HG03575 (cell line): ENCODE measurements around the gene CZIB.
"Not testable (repeated sequence)": the region's sequence is repeated elsewhere in the genome, so short reads cannot be mapped to it uniquely, and the experiment has no call there.

ENCODE experiments used
- ATAC-seq: cut with Tn5 transposase; IDR thresholded peaks from one replicate; pipeline ENCODE4 v1.9.1; 2021; ENCODE audit not compliant: unreplicated experiment, insufficient number of reproducible peaks, low FRiP score; ENCODE audit errors: extremely low read depth

Gene CZIB

DNA sequence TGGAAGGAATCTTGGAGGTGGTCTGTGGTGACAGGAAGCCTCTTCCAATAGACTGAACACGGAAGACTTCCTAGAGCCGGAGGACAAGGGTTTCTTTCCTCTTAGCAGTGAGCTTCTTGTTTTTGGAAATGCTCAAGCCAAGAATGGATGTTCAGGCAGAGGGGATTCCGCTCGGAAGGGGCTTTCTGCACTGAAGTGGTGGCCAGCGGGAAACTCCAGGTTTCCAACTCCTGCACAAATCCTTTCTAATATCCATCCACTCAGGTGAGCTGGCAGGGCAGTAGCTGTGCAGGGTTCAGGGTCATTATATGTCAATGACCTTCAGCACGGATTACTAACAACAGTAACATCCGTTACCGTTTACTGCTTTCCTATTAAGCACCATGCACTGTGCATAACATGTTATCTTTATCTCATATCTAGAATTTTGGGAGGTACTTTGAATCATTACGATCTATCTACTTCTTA, 24.4 kb downstream of the CZIB start:
- ATAC-seq, result no peak

DNA sequence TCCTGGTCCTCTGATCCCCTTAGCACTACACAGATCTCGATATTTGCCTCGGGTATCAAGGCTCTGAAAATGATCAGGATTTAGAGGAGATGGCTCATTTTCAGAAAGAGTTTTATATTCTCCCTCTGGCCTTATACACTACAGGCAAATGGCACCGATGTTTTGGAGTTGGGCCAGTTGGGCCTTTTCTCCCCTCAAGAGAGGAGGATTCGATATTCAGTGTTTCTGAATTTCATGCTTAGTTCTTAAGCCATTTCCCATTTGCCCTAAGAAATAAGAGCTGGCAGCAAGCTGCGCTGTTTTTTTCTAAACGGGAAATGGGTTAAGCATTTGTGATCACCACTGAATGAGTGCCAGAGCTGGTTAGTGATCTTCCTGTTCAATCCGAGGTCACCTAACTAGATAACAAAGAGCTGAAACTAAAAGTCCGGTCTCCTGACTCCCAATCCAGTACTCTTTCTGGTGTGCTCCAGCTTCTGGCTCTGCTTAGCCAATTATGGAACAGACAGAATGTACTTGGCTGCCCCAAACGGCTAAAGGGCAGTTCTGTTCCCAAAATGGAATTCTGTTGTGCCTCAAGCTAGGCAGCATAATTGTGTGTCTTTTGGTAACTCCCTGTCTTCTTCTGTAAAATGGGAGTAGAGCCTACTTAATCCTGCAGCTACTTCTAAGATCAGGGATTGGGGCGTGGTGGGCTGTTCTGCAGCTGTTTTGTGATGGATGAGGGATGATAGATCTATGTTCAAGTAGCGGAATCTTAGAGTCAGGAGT, 25.0 kb downstream of the CZIB start:
- no peak for ATAC-seq

DNA sequence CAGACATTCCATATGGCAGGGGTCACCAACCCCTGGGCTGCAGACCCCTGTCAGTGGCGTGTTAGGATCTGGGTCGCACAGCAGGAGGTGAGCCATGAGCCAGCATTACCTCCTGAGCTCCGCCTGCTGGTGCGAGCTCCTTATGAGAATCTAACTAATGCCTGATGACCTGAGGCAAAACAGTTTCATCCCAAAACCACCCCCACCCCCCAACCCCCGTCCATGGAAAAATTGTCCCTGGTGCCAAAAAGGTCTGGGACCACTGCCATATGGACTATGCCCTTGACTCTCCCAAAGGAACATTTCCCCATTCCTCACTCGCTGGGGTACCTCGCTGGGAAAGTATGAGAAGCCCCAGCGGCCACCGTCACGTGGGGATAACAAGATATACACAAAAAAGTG, 30.2 kb downstream of the CZIB start:
- no peak for ATAC-seq

DNA sequence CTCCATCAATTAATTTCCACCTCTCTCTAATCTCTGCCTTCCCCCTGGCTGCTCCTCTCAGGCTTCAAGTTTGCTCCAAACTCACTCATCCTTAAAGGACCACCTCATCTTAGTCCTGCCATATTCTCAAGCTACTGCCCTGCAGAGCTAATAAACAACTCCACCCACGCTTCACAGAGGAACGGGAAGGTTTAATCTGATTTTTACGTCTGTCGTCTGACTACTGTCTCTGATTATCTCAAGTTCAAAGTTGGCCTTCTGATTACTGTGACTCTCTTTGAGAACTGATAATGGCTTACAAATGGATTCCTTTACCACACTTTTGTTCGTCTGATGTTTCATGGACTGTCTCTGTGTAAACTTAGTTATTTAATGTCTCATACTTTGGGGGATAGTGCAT, 31.4 kb downstream of the CZIB start:
- no peak for ATAC-seq

DNA sequence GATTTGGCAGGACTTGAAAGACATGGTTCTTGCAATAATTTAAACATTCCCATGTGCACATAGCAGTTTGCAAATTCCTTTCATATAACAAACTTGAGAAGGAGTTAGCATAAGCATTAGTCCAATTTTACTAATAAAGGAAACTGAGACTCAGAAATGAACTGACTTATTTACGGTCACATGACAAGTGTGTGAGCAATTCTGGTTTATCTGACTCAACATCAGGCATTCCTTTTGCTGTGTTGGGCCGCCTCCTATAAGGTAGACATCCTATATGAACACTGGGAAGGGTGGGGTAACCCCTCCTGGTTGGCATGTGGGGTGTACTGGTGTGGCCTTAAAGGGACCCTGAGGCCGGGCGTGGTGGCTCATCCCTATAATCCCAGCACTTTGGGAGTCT, 32.3 kb downstream of the CZIB start:
- no peak for ATAC-seq

DNA sequence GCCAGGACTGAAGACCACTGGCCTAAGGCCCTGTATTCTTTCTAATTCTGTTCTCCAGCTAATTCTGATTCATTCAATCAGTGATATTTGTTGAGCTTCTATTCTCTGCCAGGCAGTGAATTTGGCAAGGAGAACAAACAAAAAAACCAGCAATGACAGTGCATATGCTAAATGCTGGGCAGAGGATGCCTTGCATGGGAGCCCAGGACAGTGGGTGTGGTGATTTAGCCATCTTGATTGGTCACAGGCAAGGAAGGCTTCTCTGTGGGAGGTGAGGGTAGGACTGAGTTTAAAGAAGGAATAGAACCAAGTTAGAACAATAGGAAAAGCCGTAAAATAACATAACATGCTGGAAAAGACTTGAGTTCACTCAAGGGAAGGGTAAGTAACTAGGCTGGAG, 33.0 kb downstream of the CZIB start:
- ATAC-seq, result no peak

DNA sequence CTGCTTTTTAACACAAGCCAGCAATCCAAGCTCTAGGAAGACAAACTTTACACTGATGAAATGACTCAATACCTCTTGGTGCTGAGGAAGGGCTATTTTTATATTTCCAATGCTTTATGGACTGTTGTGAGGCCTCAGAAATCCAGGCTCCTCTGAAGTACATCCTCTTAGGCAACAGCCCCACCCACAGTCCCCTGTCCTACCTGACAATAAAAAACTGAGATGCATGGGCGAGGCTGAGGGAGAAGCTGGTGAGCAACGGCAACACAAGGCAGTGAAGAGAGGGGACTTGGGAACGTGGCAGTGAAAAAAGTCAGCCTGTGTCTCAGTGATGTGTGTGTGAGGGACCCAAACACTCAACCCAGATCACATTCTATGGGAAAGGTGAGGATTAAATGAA, 33.9 kb downstream of the CZIB start:
- no peak for ATAC-seq

DNA sequence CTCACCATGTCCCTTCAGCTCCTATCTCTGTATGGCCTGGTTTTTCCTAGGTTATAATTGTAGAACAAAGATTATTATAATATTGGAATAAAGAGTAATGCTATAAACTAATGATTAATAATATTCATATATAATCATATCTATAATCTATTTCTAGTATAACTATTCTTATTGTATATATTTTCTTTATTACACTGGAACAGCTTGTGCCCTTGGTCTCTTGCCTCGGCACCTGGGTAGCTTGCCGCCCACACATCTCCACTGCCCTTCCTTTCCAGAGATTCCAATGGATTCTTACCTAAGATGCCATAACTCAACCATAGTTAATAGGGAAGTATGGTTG, 34.5 kb downstream of the CZIB start:
- ATAC-seq, result not testable (repeated sequence)

DNA sequence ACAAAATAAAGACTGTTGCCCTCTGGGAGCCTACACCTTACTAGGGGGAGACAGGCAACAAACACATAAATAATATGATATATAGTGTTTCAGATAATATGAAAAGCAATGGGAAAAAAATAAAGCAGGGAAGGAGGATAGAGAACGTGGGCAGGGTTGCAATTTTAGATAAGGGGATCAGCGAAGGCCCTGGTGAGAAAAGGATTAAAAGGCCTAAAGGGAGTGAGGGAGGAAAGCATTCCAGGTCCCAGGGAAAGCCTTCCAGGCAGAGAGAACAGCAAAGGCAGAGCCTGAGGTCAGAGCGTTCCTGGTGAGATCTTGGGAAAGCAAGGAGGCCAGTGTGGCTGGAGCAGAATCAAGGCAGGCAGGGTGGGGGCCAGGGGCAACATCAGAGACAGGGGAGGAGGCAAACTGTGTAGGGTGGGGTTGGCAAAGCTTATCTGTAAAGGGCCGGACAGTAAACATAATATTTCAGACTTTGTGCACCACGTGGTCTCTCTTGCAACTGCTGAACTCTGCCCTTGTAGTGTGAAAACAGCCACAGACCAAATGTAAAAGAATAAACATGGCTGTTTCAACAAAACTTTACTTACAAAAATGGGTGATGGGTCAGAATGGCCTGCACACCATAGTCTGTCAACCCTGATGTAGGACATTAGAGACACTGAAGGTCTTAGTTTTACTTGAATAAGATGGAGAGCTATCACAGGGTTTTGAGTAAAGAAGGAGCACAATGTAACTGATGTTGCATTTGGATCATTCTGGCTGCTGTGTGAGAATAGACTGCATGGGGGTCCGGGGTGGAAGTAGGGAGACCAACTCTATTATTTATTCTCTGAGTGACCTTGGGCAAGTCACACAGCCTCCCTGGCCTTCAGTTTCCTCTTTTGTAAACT, 37.1 kb downstream of the CZIB start:
- no peak for ATAC-seq

DNA sequence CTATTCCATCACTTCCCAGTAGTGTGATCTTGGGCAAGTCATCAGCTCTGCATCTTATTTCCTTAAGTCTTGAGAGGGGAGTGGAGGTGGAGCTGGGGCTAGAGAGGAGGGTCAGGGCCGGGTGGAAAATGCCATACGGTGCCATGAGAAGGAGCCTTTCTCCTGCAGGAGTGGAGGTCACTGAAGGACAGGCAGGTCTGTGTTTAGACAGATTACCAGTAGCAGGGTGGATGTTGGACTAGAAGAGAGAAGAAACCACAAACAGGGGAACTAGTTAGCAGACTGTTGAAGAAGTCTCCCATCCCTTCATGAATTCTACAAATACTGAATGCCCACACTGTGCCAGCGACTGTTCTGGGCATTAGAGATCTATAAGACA, 37.7 kb downstream of the CZIB start:
- no peak for ATAC-seq

DNA sequence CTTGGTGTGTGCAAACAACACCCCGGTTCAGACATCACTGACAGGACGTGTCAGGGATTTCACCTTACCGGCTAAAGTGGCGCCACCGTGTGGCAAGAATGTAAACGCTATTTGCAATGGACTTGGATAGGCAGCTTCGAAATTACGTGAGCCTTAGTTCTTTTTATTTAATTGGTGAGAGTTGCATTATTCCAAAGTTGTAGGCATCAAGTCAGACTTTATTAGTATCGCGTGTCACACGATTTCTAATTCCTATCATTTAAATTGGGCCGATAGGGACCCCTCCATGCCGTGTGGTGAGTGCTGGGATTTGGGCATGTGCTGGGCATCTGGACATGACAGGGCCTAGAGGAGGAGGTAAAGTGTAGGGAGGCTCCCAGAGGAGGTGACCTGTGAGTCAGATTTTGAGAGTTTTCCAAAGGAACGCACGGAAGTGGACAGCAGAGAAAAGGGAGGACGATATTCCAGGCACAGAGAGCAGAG, 38.3 kb downstream of the CZIB start:
- ATAC-seq, result no peak

DNA sequence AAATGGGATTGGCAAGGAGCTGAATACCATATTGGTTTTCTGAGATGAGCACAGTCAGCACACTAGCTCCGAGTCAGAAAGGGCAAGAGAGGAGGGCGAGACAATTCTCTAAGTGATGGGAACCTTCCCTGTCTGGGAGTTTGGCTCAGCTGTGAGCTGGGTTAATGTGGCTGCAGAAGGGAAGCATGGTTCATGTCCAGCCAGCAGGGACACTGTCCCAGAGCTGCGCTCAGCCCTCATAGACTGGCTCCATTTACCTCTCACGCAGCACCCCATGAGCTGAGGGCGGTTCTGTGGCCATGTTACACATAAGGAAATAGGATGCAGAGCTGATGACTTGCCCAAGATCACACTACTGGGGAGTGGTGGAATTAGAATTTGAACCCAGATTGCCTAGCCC, 39.5 kb downstream of the CZIB start:
- ATAC-seq, result no peak

DNA sequence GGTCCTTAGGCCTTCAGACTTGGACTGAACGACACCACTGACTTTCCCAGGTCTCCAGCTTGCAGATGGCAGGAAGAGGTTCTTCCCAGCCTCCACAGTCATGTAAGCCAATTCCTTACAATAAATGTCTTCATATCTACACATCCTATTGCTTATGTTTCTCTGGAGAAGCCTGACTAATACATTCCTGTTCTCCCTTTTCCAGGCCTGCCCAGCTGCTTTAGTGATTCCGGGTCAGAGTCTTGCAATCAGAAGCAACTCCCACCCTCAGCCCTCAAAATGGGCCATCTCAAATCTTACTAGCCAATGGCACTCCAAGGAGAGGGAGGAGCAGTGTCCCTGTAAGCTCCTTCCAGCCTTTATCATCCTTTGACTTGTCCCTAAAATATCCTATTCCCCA, 40.2 kb downstream of the CZIB start:
- no peak for ATAC-seq

DNA sequence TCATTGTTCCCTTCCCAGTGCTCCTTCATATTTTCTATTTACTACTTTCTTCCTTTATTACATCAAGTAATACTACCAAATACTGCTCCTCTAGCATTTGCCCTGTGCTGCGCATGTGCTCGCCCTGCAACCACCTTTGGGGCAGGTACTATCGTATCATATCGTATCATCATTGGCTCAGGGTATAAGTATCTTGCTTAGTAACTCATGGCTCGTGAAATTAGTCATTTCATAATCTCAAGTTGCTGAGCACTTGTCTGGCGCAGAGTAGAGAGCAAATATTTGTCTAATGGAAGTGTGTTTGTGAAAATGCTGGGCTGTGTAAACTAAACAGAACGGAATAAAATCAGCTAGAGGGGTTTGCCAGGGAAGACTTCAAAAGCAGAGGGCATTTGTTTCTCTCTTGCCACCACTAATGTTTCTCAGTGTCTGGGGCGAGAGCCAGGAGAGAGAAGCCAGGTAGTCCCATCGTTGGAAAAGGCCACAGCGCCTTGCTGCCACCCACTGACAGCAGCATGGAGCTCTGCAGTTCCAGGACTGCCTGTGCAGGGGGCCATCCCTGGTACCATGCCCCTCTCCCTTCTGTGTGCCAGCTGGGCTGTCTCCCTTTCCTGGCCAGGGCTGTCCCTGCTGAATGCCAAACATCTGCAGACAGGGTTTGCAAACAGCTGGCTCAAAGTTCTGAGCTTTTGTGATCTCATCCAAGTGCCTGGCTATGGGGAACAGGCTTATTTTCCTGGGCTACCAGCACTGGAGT, 43.8 kb downstream of the CZIB start:
- ATAC-seq, result no peak

DNA sequence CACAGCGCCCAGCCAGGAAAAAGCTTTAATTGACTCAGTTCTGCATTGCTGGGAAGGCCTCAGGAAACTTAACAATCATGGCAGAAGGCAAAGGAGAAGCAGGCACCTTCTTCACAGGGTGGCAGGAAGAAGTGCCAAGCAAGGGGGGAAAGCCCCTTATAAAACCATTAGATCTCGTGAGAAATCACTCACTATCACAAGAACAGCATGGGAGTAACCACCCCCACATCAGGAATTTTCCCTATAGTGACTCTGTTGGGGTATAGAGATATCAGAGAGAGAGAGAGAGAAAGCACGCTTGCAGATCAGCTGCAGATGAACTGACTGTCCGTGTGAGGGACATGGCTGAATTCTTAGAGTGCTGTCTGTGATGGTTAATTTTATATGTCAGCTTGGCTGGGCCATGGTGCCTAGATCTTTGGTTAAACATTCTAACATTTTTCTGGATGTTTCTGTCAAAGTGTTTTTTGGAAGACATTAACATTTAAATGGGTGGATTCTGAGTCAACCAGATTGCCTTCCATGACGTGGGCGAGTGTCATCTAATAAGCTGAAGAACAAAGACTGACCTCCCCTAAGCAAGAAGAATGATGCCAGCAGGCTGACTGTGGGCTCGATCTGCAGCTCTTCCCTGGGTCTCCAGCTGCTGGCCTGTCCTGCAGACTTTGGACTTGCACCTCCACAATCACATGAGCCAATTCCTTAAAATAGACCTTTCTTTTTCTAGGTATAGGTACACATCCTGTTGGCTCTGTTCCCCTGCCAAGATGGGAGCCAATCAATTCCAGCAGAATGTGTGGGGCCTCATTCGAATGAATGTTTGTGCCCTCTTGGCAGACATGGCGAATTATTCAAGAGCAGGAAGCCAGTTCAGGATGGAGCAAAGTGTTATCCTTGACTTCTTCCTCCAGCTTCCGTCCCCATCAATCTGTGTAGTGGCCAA, 45.2 kb downstream of the CZIB start:
- no peak for ATAC-seq

DNA sequence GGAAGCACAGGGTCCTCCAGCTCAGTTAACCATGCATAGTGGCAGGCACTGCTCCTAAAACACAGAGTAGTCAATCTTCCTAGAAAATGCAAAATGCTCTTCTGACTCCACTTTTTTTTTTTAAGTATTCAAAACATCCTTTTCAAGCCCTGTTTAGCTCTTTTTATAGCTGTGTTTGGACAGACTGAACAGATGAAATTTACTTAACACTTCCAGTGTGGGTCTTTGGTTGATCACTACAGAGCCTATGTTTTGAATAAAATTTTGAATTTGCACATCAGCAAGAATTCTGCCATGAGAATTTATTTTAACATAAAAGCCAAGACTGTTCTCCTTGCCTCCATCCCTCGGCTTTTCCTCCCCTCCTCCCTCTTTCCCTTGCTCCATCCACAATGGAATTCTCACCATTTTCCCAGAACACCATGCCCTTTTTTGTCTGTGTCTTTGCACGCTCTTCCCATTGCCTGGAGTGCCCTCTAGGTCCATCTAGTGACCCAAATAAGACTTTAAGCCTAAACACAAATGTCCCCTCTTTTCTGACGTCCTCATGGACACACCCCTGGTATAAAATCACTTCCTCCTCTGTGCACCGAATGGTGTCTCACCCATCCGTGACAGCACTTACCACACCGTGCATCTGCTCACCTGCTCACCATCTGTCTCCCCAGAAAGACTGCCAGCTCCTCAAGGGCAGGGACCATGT, 47.9 kb downstream of the CZIB start:
- no peak for ATAC-seq

DNA sequence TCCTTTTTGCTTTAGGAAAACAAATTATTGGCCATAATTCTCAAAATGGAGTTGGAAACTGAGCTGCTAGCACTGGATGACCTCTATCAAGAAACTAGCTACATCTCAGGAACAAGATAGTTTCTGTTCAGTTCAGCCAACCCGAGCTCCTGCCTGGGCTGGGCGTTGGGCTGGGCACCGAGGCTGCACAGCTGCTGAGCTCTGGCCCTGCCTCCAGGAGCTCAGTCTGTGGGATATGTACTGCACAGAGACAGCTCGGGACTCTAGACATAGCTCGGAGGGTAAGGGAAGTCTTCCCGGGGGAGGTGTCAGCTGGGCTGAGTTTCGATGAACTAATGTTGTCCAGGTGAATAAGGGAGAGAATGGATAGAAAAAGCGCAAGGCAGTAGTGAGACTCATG, 53.5 kb downstream of the CZIB start:
- ATAC-seq, result no peak

DNA sequence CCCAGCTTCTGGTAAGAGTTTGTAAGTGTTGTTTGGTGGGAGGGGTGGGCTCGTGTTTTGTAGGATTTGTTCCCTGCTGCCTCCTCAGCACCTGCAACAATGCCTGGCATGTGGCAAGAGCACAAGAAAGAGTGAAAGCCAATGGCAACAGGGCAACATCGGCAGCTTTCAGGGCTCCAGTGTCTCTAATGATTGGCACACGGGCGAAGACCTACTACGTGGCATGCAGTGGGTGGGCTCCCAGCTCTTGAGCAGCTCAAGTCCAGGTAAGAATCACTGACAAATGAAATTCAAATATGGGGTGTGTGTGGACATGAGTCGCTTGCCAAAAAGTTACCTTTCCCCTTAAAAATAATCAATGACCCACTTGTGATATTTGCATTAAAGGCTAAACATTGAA, 54.1 kb downstream of the CZIB start:
- no peak for ATAC-seq
